SU-DHL-6 (cell line): Measurements from ENCODE around the gene PORCN.

Experiments used
- H2AFZ ChIP-seq: fragments of 200-600 bp; sonication (generic); 2 replicates; pipeline ENCODE4 v1.6.1; 2014; ENCODE audit warnings: low read depth, mild to moderate bottlenecking, moderate library complexity, mixed read lengths, antibody characterized with exemption, low read length; ENCODE audit not compliant: severe bottlenecking
- H3F3A ChIP-seq: fragments of 200-600 bp; shearing (Covaris generic); 2 replicates; pipeline ENCODE4 v1.6.0; 2016; ENCODE audit warnings: antibody characterized with exemption, mild to moderate bottlenecking; ENCODE audit not compliant: insufficient read depth
- H3K27ac ChIP-seq: fragments of 200-600 bp; sonication (generic); 2 replicates; pipeline ENCODE4 v1.5.1; 2016; ENCODE audit warnings: low read depth, mild to moderate bottlenecking, low read length, moderate library complexity, mixed read lengths
- H3K27me3 ChIP-seq: fragments of 200-600 bp; sonication (generic), shearing (Covaris generic); 2 replicates; pipeline ENCODE4 v1.6.0; 2014; ENCODE audit warnings: mild to moderate bottlenecking, low read length
- H3K36me3 ChIP-seq: fragments of 200-600 bp; sonication (generic); 2 replicates; pipeline ENCODE4 v1.6.1; 2014; ENCODE audit warnings: mild to moderate bottlenecking, low read length, mixed read lengths
- H3K4me2 ChIP-seq: fragments of 300-600, 200-600 bp; shearing (Covaris generic), sonication (generic); 2 replicates; pipeline ENCODE4 v1.6.0; 2014; ENCODE audit warnings: low read length, low read depth, mild to moderate bottlenecking; ENCODE audit not compliant: poor library complexity, severe bottlenecking
- H3K4me3 ChIP-seq: fragments of 200-600 bp; sonication (generic); 2 replicates; pipeline ENCODE4 v1.5.1; 2014; ENCODE audit warnings: antibody characterized with exemption, low read length, mild to moderate bottlenecking, mixed read lengths; ENCODE audit not compliant: insufficient read depth, poor library complexity, severe bottlenecking
- H3K79me2 ChIP-seq: fragments of 200-600 bp; sonication (generic); 2 replicates; pipeline ENCODE4 v1.6.1; 2014; ENCODE audit warnings: mild to moderate bottlenecking, low read length, moderate library complexity; ENCODE audit not compliant: insufficient read depth
- H3K9ac ChIP-seq: fragments of 200-600 bp; sonication (generic); 2 replicates; pipeline ENCODE4 v1.7.0; 2014; ENCODE audit warnings: mild to moderate bottlenecking, low read length
- H3K9me2 ChIP-seq: fragments of 200-600 bp; sonication (generic); replicated peaks from 2 replicates; pipeline ENCODE4 v1.6.1; 2014; ENCODE audit warnings: low read length; ENCODE audit not compliant: insufficient read depth
- H3K9me3 ChIP-seq: fragments of 200-600 bp; sonication (generic); 2 replicates; pipeline ENCODE4 v1.6.1; 2014; ENCODE audit warnings: low read length, mixed read lengths; ENCODE audit not compliant: insufficient read depth
- H4K20me1 ChIP-seq: fragments of 200-600 bp; sonication (generic); 2 replicates; pipeline ENCODE4 v1.6.1; 2014; ENCODE audit warnings: low read depth, mild to moderate bottlenecking, antibody characterized with exemption, low read length, moderate library complexity, mixed read lengths
- CTCF ChIP-seq: fragments of 200-600 bp; sonication (generic); IDR thresholded peaks from one replicate; pipeline ENCODE4 v1.5.1; 2017; ENCODE audit warnings: antibody characterized with exemption, mild to moderate bottlenecking, low read length, moderate library complexity; ENCODE audit not compliant: insufficient read depth, poor library complexity, severe bottlenecking
- EZH2phosphoT487 ChIP-seq: fragments of 200-600 bp; sonication (generic), shearing (Covaris generic); conservative IDR thresholded peaks from 2 replicates; pipeline ENCODE4 v1.6.1; 2018; ENCODE audit warnings: mild to moderate bottlenecking, antibody characterized with exemption, low read length, moderate library complexity, mixed read lengths

Gene PORCN

GRCh38 chrX:48471504-48471903 lies 37.3 kb upstream of the PORCN start:
- H3K9me2 ChIP-seq, result no peaks in the 10 kb centered on the region
- H3K4me2 ChIP-seq, result no peak overlapping the region
- no peaks in the 10 kb centered on the region for H4K20me1 ChIP-seq
- no peaks in the 10 kb centered on the region for H3K9me3 ChIP-seq
- TF ChIP-seq EZH2phosphoT487, result no peak
- TF ChIP-seq CTCF, result no peak
- 0 out of 2 replicates have a peak, but pooled peaks cover 6% of the 10 kb centered on the region for H3F3A ChIP-seq
- peaks cover 39% of the 10 kb centered on the region for H3K79me2 ChIP-seq
- no peaks in the 10 kb centered on the region for H3K36me3 ChIP-seq
- no peak overlapping the region for H3K4me3 ChIP-seq
- H3K27me3 ChIP-seq, result no peaks in the 10 kb centered on the region
- H3K9ac ChIP-seq, result no peak overlapping the region
- H2AFZ ChIP-seq, result no peak overlapping the region
- H3K27ac ChIP-seq, result no peak overlapping the region

GRCh38 chrX:48472225-48472624 lies 36.6 kb upstream of the PORCN start:
- Histone ChIP-seq H3K27me3 (no peaks in the 10 kb centered on the region), H3K9me2 (no peaks in the 10 kb centered on the region), H4K20me1 (no peaks in the 10 kb centered on the region), H3K79me2 (peaks cover 39% of the 10 kb centered on the region), H3F3A (0 out of 2 replicates have a peak, but pooled peaks cover 6% of the 10 kb centered on the region), H3K4me3 (no peak overlapping the region), H3K4me2 (no peak overlapping the region), H3K9ac (no peak overlapping the region), H3K9me3 (no peaks in the 10 kb centered on the region), H2AFZ (no peak overlapping the region), H3K27ac (no peak overlapping the region), H3K36me3 (no peaks in the 10 kb centered on the region)
- TF ChIP-seq EZH2phosphoT487 (no peak), CTCF (no peak)

GRCh38 chrX:48472851-48473703 lies 35.7 kb upstream of the PORCN start:
- Histone ChIP-seq H4K20me1 (no peaks in the 10 kb centered on the region), H3K9me2 (no peaks in the 10 kb centered on the region), H2AFZ (no peak overlapping the region), H3K36me3 (no peaks in the 10 kb centered on the region), H3K27me3 (no peaks in the 10 kb centered on the region), H3F3A (no peaks in the 10 kb centered on the region), H3K27ac (no peak overlapping the region), H3K9ac (no peak overlapping the region), H3K79me2 (peaks cover 39% of the 10 kb centered on the region), H3K4me3 (no peak overlapping the region), H3K4me2 (no peak overlapping the region), H3K9me3 (no peaks in the 10 kb centered on the region)
- TF ChIP-seq EZH2phosphoT487 (no peak), CTCF (no peak)
